Stimulated activated CD4-positive, alpha-beta T cell treated with anti-CD3 and anti-CD28 coated beads, Interleukin-15, amount 100 ng/mL, for 1 hour (primary cell): ENCODE measurements around the gene GALNT18.

Source experiments
- DNase-seq, 2 donors: peaks; one replicate each; pipeline ENCODE4 v3.0.0-alpha.2; 2020; ENCODE audit warnings: low read depth in 1 of 2, low spot score in 1 of 2

The GALNT18 gene

GRCh38 chr11:11247086-11247485 is 374.7 kb downstream of the GALNT18 start:
- DNase-seq: no peak

DNA sequence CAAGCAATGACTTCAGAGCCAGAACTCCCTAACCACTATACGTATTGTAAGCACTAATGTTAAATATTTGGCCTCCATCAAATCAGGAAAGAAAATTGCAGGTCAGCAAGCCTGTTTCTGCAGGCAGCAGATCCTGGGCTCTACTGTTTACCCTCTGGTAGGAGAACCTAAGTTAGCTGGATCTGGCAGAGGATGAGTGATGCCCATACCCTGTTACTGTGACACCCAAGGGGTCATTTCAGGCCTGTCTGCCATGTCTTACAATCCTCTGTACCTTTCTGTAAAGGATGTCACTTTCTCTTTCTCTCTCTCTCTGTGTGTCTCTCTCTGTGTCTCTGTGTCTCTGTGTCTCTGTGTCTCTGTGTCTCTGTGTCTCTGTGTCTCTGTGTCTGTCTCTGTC is 375.6 kb downstream of the GALNT18 start:
- DNase-seq: no peak

DNA sequence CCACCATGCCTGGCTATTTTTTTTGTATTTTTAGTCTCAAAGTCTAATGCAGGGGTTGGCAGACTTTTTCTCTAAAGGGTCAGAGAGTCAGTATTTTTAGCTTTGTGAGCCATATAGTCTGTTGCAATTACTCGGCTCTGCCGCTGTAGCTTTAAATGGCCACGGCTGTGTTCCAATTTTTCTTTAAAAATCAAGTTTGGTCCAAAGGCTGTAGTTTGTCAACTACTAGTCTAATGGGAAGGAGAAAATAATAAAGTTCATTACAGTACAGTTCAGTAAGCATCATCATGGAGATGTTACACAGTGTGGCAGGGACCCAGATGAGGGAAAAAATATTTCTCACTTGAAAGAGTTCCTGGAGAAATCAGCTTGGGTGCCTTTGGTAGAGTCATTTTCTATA is 376.4 kb downstream of the GALNT18 start:
- no peak for DNase-seq

DNA sequence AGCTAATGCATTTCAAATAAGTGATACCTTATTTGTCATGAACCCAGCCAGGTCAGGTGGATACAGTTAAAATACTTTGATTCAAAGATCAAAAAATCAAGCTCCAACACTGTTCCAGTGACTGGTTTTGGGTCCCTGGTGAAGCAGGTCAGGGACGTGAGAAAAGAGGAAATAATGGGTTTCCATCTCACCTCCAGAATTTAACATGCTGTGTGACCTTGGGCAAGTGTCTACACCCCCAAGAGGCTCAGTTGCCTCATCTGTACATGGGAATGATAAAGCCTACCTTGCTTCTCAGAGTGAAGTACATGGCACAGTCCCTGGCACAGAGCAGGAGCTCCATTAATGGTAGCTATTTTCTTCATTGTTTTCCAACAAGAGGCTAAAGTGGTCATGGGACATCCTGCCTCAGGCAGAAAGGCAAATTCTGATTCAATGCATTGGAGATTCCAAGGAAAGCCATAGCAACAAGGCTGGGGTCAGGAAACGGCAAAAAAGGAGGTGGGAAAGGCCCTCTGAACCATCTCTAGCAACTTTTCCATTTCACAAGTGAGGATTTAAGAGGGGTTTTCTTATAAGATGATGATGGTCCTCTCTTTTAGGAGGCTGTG is 377.2 kb downstream of the GALNT18 start:
- no peak for DNase-seq

DNA sequence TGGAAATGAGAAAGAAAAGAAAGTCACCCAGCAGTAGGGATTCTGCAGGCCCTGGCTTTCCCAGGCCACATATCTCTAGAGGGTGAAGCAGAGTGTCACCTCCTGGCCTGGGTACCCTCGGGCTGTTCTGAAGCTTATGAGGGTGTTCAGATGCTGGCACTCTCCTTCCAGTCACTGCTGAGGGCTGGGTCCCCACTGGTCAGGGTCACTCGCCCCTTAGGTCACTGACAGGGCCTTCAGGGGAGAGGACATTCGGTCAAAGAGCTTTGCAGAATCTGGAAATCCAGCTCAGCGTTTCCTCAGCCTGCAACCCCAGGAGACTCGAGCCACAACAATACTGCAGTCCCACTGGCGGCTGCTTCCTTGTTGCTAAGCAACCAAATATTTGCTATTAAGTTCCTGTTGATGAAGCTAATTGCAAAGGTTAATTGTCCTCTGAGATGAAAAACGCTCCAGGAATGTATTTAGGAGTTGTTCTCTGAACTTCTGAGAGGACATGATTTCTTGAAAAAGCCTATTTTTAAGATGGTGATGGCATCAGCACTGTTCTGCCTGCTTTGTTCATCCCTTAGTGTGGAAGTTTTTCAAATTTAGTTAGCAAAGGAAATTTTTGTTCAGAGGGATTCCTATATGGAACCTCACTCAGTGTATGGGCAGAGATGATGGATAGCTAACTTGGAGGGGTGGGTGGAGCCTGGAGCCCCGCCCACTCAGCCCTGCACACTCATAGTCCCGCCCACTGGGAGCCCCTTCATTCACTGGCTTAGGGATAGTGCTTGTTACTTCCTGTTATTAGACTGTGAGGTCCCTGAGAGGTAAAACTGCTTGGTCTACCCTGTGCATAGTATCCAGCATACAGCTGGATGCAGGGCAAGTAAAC is 378.0 kb downstream of the GALNT18 start:
- no peak for DNase-seq

- DNase-seq: no peak
Observed at GRCh38 chr11:11243209-11243589, 378.6 kb downstream of the GALNT18 start.

DNA sequence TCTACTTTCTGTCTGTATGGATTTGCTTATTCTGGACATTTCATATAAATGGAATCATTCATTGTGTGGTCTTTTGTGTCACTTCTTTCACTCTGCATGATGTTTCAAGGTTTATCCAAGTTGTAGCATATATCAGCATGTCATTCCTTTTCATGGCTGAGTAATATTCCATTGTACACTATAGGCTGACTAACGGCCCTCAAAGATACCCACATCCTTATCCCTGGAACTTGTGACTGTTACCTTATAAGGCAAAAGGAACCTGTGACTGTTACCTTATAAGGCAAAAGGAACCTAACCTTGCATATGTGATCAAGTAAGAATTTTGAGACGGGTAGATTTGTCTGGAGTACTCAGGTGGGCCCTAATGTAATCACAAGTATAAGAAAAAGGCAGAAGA is 380.5 kb downstream of the GALNT18 start:
- DNase-seq: no peak

- DNase-seq: no peak
Observed at GRCh38 chr11:11239959-11240358, 381.8 kb downstream of the GALNT18 start.

DNA sequence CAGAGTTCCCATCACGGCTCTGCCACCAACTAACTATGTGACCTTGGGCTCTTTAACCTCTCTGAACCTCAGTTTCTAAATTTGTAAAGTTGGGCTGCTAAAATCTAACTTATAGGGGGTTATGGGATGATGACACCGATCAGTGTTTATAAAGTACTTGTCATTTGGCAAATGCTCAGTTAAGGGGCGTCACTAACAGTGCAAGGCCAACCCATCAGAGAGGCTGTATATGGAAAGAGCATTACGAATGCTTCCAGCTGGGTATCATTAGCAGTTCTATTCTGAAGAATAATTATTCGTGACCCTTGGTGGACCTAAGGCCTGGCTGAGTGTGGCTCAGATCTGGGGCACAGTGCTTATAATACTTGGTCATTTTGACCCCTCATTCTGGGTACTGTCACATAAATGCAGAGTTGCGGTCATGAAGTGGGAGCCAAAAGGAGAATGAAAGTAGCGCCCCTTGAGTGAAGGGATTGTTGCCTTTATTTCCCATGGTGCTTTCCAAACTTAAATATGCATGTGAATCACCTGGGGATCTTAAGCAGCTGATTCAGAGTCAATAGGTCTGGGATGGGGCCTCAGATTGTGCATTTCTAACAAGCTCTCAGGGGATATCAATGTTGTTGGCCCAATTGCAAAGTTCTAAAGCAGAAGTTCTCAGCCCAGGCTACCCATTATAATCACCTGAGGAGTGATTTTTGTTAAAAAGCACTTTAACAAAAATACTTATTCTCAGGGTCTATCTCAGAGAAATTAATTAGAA is 384.6 kb downstream of the GALNT18 start:
- no peak for DNase-seq

GRCh38 chr11:11236498-11237059 is 385.2 kb downstream of the GALNT18 start:
- DNase-seq: no peak

GRCh38 chr11:11231763-11232162 is 390.0 kb downstream of the GALNT18 start:
- DNase-seq: no peak

GRCh38 chr11:11230802-11231562 is 390.8 kb downstream of the GALNT18 start:
- DNase-seq: no peak

GRCh38 chr11:11230087-11230486 is 391.7 kb downstream of the GALNT18 start:
- no peak for DNase-seq

DNA sequence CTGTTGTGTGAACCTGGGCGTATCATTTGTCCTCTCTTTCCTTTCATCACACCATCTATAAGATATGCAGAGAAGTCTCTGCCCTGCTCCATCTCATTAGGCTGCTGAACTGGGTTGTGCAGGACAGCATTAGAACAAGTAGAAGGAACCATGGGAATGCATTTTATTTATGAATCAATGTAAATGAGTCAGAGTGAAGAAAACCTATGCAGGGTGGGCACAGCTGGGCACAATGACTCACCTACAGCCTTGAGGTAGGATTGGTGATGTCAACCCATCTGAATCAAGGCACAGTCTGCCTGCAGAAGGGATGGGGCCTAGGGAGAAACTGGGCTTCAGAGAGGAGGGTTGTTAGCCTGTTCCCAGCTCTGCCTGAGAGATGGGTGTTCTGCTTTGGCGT is 392.2 kb downstream of the GALNT18 start:
- no peak for DNase-seq

GRCh38 chr11:11227296-11228085 is 394.3 kb downstream of the GALNT18 start:
- no peak for DNase-seq
